Ectodermal cell (in vitro differentiated cells): Measurements from ENCODE around the gene FANCE.

Experiments used
- H3K27ac ChIP-seq: 2 replicates; pipeline ENCODE4 v1.7.0; 2013; ENCODE audit warnings: mild to moderate bottlenecking, low read depth, low read length; ENCODE audit not compliant: insufficient read depth, poor library complexity, severe bottlenecking
- H3K27me3 ChIP-seq: 2 replicates; pipeline ENCODE4 v1.7.0; 2013; ENCODE audit warnings: mild to moderate bottlenecking, low read length; ENCODE audit not compliant: insufficient read depth, control insufficient read depth, poor library complexity, severe bottlenecking
- H3K36me3 ChIP-seq: one replicate; pipeline ENCODE4 v1.7.0; 2013; ENCODE audit warnings: low read length; ENCODE audit not compliant: control insufficient read depth, insufficient read depth
- H3K4me1 ChIP-seq: one replicate; pipeline ENCODE4 v1.7.0; 2013; ENCODE audit warnings: low read length; ENCODE audit not compliant: control insufficient read depth, insufficient read depth
- H3K4me3 ChIP-seq: 2 replicates; pipeline ENCODE4 v1.7.0; 2013; ENCODE audit warnings: low read depth, low read length, control low read depth; ENCODE audit not compliant: insufficient read depth
- H3K9me3 ChIP-seq: 2 replicates; pipeline ENCODE4 v1.7.0; 2013; ENCODE audit warnings: mild to moderate bottlenecking, low read length, moderate library complexity; ENCODE audit not compliant: control insufficient read depth
- WGBS, 2 experiments: methylation state at CpG; one replicate each; pipeline ENCODE4 v1.1.7; 2013; ENCODE audit warnings: missing lambda C conversion rate in 2 of 2; 5-methylcytosine and 5-hydroxymethylcytosine counted together

The FANCE gene

DNA sequence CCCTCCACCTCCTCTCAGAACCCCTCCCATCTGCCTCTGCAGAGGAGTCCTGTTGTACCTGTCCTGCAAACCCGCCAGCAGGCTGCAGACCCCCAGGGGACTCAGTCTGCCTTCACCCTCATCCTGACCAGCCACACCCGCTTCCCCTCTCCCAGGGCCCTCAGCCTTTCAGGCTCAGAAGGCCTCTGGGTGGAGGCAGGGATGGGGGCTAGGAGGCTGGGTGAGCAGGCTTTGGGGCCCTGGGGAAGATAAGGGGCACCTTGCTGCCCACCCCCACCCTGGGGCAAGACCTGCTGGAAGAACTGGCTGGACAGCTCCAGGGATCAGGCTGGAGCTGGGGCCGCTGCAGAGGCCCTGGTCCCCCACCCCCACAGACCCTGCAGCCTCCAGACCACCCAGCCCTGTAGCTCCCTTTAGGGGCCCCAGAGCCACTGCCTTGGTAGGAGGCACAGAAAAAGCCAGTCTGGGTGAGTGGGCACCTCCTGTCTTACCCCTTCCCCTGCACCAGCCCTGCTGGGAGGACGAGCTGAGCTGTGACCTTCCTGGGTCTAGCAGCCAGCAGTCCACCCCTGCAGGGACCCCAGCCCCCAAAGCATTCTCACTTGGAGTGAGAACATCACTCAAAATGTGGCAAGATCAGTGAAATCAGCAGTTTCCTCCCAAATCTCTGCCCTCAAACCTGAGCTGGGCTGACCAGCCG, 39.6 kb downstream of the FANCE start:
- Histone ChIP-seq H3K36me3 (no peaks in the 10 kb centered on the region), H3K4me1 (peaks cover 69% of the 10 kb centered on the region), H3K9me3 (no peaks in the 10 kb centered on the region), H3K4me3 (no peak overlapping the region), H3K27me3 (no peaks in the 10 kb centered on the region), H3K27ac (no peak overlapping the region)
- 38 to 42% methylated on average over 5 of the region's 5 CpGs for WGBS, 2 experiments

DNA sequence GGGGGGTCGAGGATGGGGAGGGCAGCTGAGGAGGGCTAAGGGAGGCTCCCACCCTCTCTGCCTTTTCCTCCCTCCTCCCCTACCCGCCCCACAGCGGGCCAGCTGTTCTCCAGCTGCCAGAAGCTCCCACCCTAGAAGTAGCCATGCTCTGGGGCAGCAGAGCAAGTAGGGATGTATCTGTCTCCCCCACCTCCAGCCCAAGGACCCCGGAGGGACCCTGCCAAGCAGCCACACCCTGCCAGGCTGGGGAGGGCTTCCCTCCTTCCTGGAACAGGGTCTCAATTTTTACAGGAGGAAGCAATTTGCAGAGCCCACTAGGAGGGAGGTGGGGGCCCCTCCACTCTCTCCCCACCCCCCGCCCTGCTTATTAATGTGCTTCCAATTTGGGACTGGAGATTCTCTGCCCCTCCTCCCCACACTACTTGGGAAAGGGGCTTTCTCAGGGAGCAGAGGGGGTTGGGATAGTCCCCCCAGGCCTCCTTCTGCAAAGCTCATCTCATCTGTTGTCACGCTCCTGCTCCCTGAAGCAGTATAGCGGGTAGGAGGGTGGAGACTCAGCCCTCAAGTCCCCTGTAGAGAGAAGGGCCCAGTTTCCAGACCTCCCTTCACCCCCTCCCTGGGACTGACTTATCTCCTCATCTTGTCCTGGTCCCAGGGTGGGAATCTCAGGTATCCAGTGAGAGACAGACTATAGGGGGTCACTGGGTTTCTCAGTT, 40.3 kb downstream of the FANCE start:
- Histone ChIP-seq H3K9me3 (no peaks in the 10 kb centered on the region), H3K4me3 (no peak overlapping the region), H3K36me3 (no peaks in the 10 kb centered on the region), H3K4me1 (peaks cover 67% of the 10 kb centered on the region), H3K27ac (no peak overlapping the region), H3K27me3 (peaks cover 1% of the 10 kb centered on the region)
- 24 to 28% methylated on average over 6 of the region's 7 CpGs for WGBS, 2 experiments

DNA sequence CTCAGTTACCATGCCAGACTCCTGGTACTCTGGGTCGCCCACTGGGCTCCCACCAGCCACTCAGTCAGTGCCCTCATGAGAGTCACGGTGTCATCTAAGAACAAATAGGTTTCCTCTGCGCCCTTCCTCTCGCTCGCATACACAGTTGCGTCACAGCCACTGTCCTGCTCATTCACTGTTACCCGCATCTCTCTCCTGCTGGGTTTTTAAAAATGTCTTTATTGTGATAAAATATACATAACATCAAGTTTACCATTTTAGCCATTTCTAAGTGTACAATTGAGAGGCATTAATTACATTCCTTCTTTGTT, 40.8 kb downstream of the FANCE start:
- H3K36me3 ChIP-seq, result no peaks in the 10 kb centered on the region
- H3K9me3 ChIP-seq, result no peaks in the 10 kb centered on the region
- 84 to 89% methylated on average over 6 of the region's 7 CpGs for WGBS, 2 experiments
- H3K4me1 ChIP-seq, result peaks cover 64% of the 10 kb centered on the region
- H3K4me3 ChIP-seq, result no peak overlapping the region
- H3K27ac ChIP-seq, result no peak overlapping the region
- peaks cover 6% of the 10 kb centered on the region for H3K27me3 ChIP-seq

DNA sequence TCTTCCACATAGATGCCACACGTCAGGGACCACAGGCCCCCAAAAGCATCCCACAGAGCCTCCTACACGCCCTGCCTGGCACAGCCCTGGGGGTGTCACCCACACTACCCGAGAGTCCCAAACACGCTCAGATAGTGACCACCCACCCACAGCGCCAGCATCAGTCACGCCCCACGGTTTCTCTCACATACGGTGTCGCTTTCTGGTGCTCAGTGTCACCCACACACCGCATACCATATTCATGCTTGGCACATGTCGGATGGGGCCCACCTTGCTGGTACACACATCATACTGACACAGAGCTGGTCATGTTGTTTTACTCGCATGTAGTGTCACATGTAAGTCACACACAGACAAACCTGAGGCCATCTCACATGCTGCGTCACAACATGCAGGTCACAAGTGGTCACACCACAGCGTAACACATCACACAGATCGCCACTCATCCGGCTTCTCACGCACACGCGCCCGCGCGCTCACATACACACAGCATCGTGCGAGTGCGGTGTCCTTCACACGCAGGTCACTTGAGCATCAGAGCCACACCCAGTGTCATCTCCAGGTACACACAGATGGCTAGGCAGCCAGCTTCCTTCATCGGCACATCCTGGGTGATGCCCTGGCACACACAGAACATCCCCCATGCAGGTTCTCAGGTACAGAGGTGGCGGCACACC, 41.3 kb downstream of the FANCE start:
- WGBS, 2 experiments, result 90 to 91% methylated on average over 28 of the region's 28 CpGs
- Histone ChIP-seq H3K4me3 (no peak overlapping the region), H3K27ac (no peak overlapping the region)

DNA sequence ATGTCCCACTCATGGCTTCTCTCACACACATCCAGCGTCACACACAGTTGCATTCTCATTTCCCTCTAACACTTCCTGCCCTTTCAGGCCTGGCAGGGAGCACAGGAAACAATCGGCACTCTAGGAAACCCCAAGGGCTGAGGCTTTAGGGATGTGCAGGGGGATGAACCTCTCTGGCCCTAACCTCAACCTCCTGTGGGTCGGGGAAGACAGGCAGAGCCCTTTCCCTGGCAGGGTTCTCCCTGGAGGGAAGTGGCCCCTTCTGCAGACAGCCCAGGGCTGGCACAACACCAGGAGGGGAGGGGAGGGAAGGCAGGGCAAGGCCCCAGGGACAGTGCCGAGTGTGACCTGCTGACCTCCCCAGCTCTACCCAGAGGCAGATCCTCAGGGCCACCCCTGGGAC, 42.0 kb downstream of the FANCE start:
- peaks cover 68% of the 10 kb centered on the region for H3K4me1 ChIP-seq
- no peak overlapping the region for H3K27ac ChIP-seq
- no peaks in the 10 kb centered on the region for H3K36me3 ChIP-seq
- peaks cover 19% of the 10 kb centered on the region for H3K27me3 ChIP-seq
- WGBS, 2 experiments, result 21 to 22% methylated on average over 4 of the region's 4 CpGs
- no peaks in the 10 kb centered on the region for H3K9me3 ChIP-seq
- no peak overlapping the region for H3K4me3 ChIP-seq

More for the DNA sequence above, 41.3 kb downstream of the FANCE start:
- Histone ChIP-seq H3K36me3 (no peaks in the 10 kb centered on the region), H3K9me3 (no peaks in the 10 kb centered on the region), H3K27me3 (peaks cover 12% of the 10 kb centered on the region), H3K4me1 (peaks cover 63% of the 10 kb centered on the region)

DNA sequence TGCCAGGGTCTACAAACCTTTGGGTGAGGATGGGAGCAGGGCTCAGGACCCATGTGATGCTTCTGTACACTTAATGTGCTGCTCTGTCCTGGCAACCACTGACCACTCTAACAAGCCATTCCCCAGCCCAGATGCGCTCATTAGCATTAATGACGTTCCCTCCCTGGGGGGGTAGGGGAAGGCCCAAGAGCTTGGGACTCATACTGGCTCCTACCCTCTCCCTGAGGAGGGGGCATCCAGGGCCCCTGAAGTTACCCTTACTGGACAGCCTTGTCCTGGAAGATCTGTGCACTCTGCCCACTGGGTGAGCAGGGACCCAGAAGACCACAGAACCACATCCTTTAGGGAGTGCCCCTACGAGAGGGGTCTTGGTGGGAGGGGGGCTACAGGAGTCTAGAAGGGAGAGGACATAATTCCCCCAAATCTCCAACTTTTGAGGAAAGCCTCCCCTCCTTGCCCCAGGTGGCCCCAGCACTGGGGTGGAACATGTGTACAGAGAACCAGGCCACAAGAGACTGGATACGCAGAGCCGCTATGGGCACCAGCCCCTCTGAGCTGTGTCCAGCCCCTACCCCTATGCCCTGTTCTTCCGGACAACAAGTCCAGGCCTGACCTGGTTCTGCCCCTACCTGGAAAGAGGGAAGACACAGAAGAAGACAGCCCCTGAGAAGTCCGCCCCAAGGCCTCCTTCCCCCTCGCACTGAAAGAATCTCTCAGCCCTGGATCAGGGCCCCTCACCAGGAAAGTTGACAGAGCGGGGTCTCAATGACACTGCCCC, 43.3 kb downstream of the FANCE start:
- WGBS, 2 experiments, result 48 to 50% methylated on average over 9 of the region's 9 CpGs
- Histone ChIP-seq H3K9me3 (no peaks in the 10 kb centered on the region), H3K4me1 (peaks cover 60% of the 10 kb centered on the region), H3K4me3 (peak overlapping the region; percentile 61), H3K27ac (no peak overlapping the region), H3K27me3 (peaks cover 29% of the 10 kb centered on the region), H3K36me3 (no peaks in the 10 kb centered on the region)

DNA sequence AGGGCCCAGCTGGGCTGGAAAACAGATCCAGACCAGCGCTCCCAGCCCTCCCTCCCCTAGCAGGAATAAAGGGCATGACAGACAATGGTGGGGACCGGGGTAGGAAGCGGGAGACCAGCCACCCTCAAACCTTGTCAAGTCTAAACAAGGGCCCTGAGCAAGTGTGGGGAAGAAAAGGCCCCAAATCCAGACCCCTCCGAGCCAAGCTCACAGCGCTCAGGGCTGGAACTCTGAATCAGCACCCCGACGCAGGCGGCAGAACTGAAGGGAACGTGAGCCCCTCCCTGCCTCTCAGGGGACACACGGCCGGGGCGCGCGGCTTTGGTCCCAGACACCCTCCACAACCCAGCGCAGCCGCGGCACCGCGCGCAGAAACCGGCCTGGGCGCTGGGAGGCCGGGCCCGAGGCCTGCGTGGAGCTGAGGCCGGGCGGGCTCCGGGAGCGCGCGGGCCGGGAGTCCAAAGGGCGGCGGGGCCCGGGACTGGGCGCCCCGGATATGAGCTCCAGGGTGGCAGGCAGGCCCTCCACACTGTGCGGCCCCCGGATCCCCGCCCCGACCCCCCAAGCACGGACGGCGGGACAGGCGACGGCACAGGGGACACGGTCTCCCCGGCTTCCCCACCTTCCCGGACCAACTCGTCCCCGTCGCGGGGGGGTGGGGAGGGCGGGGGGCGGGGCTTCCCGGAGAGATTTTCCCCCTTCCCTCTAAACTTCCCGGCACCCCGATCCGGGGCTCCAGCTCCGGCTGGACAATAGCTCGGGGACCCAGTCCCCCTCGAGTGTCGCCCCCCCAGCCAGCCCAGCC, 44.1 kb downstream of the FANCE start:
- Histone ChIP-seq H3K4me1 (peaks cover 53% of the 10 kb centered on the region), H3K36me3 (no peaks in the 10 kb centered on the region), H3K27ac (peak overlapping the region; percentile 45), H3K9me3 (no peaks in the 10 kb centered on the region), H3K27me3 (peaks cover 29% of the 10 kb centered on the region), H3K4me3 (peak overlapping the region; percentile 61)
- 0 to 1% methylated on average over 63 of the region's 63 CpGs for WGBS, 2 experiments

DNA sequence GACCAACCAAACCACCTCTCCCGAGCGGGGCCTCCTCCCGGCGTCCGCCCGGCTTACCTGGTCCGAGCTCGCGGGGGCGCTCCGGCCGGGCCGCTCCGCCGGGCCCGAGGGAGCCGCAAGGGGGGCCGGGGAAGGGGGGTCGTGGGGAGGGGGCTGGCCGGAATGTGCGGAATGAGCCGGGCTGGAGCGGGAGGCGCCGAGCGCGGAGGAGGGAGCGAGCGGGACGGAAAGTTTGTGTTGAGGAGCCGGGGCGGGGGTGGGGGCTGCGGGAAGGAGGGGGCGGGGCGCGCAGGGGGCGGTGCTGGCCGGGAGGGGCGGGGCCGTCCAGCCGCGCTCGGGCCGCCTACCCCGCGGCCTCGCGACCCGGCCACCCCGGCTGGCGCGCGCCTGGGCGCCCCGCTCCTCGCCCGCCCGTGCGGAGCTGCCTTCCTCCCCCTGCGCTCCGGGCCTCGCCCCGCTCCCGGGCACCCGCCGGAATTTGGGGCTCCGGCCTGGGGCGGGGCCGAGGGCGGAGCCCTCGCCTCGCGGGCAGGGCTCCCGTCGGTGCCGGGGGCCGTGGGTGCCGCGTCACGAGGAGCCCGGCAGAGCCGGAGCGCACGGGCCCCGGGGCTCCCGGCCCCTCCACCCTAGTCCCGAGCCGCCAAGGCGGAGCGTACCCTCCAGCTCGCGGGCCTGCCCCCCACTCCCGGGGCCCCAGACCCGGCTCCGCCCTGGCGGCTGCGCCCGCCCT, 44.9 kb downstream of the FANCE start, which contains the start of gene TEAD3:
Gene TEAD3 (minus strand): TSS at position 239 of the 730 bp plus-strand sequence.
- peaks cover 29% of the 10 kb centered on the region for H3K27me3 ChIP-seq
- peaks cover 45% of the 10 kb centered on the region for H3K4me1 ChIP-seq
- H3K9me3 ChIP-seq, result no peaks in the 10 kb centered on the region
- H3K27ac ChIP-seq, result peak within 1 kb of the TSS; percentile 45
- H3K36me3 ChIP-seq, result no peaks in the 10 kb centered on the region
- H3K4me3 ChIP-seq, result peak within 1 kb of the TSS; percentile 61
- 0 to 1% methylated on average over 95 of the region's 98 CpGs for WGBS, 2 experiments
